Thyroid gland (tissue), 4 donors: ENCODE results near the gene PRKD3. TPM values are rescaled to one million over a fixed set of nuclear protein-coding genes. Genes with fewer than 3 reads are reported as not detected.

ENCODE experiments used
- DNase-seq, 2 donors: peaks; one replicate each; pipeline ENCODE4 v3.0.0-alpha.2; 2019
- H3K27ac ChIP-seq, 3 donors: fragments of 200-600 bp; sonication (generic); 1 replicate in 2 of 3; 2 replicates in 1 of 3; pipeline ENCODE4 v1.5.1; 2016 to 2019; ENCODE audit warnings: mild to moderate bottlenecking in 1 of 3, moderate library complexity in 1 of 3
- H3K27me3 ChIP-seq: fragments of 200-600 bp; sonication (generic); one replicate; pipeline ENCODE4 v1.5.1; 2019
- H3K36me3 ChIP-seq, 2 donors: fragments of 200-600 bp; sonication (generic); one replicate each; pipeline ENCODE4 v1.5.1; 2016 to 2019
- H3K4me1 ChIP-seq, 2 donors: fragments of 200-600 bp; sonication (generic); one replicate each; pipeline ENCODE4 v1.5.1; 2017 to 2019
- H3K4me3 ChIP-seq, 3 donors: fragments of 200-600 bp; sonication (generic); replicated peaks in 1 of 3; 1 replicate in 2 of 3; 2 replicates in 1 of 3; pipeline ENCODE4 v1.5.1; 2016; ENCODE audit warnings: mild to moderate bottlenecking in 1 of 3
- H3K9me3 ChIP-seq: fragments of 200-600 bp; sonication (generic); one replicate; pipeline ENCODE4 v1.5.1; 2017
- POLR2A ChIP-seq, 2 donors: fragments of 450-650 bp; IDR thresholded peaks; one replicate each; pipeline ENCODE4 v1.6.1; 2017; ENCODE audit warnings: antibody characterized with exemption in 2 of 2, mild to moderate bottlenecking in 2 of 2, moderate library complexity in 1 of 2
- WGBS, 2 donors: methylation state at CpG; one replicate each; pipeline ENCODE4 v1.1.5; 2017; 5-methylcytosine and 5-hydroxymethylcytosine counted together
- intact Hi-C: fragments of 100-400 bp; cut with DNase I; formaldehyde crosslinking; loops from one replicate; pipeline ENCODE4 v1.15.1; 2023
- total RNA-seq, 4 donors: library from RNA; depleted of rRNA; stranded (reverse); fragments of >200 nt; gene quantifications; one replicate each; pipeline ENCODE4 v1.2.3, GENCODE V29; 2016
- TF ChIP-seq, protein P1 (sequence below), 6 experiments: fragments of 200-600 bp in 3 of 6; fragments of 450-650 bp in 3 of 6; sonication (generic) in 3 of 6; IDR thresholded peaks; one replicate each; pipeline ENCODE4 v1.5.1; 2016 to 2019; ENCODE audit warnings: antibody characterized with exemption in 6 of 6, mild to moderate bottlenecking in 2 of 6, inconsistent platforms in 1 of 6, moderate library complexity in 1 of 6

PRKD3 gene
- total RNA-seq, 4 donors from 2014 or later = 31.3 to 45.2 (median 42.2) TPM

DNA sequence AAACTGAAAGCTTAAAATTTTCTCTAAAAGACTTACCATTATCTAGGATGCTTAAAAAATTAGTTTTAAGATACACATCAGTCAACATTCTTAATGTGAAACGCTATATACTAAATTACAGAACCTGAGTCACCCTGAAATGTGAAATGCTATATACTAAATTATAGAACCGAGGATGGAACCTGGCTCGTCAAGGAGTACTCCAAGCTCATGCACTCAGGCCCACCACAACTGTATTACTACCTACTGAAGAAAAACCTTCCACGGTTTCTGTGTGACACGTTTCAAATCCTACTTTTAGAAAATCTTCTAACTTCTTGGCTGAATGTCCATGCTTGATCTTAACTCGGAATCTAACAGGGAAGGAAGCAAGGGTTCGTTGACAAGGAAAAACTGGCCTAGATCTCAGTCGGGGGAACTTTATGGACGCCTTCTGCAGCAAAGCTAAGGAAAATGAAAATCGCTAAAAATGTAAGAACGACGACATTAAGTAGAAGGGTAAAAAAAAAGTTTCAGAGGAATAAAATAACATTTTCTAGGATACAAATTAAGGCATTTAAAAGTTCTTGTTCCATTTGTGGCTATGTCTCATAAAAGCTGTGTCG, 1.4 kb downstream of the PRKD3 start:
- intact Hi-C loops = no loop called here
- TF ChIP-seq, protein P1, sequence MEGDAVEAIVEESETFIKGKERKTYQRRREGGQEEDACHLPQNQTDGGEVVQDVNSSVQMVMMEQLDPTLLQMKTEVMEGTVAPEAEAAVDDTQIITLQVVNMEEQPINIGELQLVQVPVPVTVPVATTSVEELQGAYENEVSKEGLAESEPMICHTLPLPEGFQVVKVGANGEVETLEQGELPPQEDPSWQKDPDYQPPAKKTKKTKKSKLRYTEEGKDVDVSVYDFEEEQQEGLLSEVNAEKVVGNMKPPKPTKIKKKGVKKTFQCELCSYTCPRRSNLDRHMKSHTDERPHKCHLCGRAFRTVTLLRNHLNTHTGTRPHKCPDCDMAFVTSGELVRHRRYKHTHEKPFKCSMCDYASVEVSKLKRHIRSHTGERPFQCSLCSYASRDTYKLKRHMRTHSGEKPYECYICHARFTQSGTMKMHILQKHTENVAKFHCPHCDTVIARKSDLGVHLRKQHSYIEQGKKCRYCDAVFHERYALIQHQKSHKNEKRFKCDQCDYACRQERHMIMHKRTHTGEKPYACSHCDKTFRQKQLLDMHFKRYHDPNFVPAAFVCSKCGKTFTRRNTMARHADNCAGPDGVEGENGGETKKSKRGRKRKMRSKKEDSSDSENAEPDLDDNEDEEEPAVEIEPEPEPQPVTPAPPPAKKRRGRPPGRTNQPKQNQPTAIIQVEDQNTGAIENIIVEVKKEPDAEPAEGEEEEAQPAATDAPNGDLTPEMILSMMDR (IDR thresholded peaks at IDR 0.05) = no peak
- no peak for TF ChIP-seq POLR2A (IDR thresholded peaks at IDR 0.05)
- Histone ChIP-seq H3K9me3 (no peaks in the 10 kb centered on the region), H3K27ac (peak overlapping the region in 2 of 3 donors; percentile 76 to 87), H3K36me3 (no peaks in the 10 kb centered on the region), H3K4me3 (peak overlapping the region in 2 of 3 donors; percentile 2 to 83), H3K4me1 (peaks cover 6 to 27% of the 10 kb centered on the region in 2 donors), H3K27me3 (no peaks in the 10 kb centered on the region)
- no peak for DNase-seq
- WGBS, 2 donors = 44 to 48% methylated on average over 13 of the region's 13 CpGs

DNA sequence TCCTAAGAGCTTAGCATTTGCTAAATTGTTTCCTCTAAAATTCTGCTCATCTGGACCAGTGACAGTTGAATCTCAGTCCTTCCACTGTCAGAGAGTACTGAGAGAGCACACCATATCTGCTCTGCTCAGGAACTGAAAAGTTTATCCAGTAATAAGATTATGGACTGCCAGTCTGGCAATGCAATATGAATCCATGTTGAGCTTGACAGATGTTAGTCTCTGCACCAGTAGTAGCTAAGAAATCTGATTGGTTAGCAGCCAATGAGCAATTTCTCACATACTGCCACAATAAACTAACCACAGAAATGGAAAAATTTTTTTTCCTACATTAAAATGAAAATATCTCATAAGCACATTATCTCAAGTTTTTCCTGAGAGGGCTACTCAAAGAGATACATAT, 2.3 kb downstream of the PRKD3 start:
- intact Hi-C loops = no loop called here

GRCh38 chr2:37321029-37321682, 3.5 kb downstream of the PRKD3 start:
- peaks cover 6 to 33% of the 10 kb centered on the region in 2 donors for H3K4me1 ChIP-seq

More for the DNA sequence above, 2.3 kb downstream of the PRKD3 start:
- DNase-seq = no peak
- H3K4me1 ChIP-seq = peaks cover 6 to 33% of the 10 kb centered on the region in 2 donors
- H3K9me3 ChIP-seq = no peaks in the 10 kb centered on the region
- H3K27ac ChIP-seq = no peak overlapping the region
- no peak for TF ChIP-seq POLR2A (IDR thresholded peaks at IDR 0.05)
- TF ChIP-seq, protein P1 (IDR thresholded peaks at IDR 0.05) = no peak
- H3K4me3 ChIP-seq = no peak overlapping the region
- no peaks in the 10 kb centered on the region for H3K27me3 ChIP-seq
- no peaks in the 10 kb centered on the region for H3K36me3 ChIP-seq

GRCh38 chr2:37319754-37320609, 4.7 kb downstream of the PRKD3 start:
- TF ChIP-seq, protein P1 (IDR thresholded peaks at IDR 0.05) = no peak
- TF ChIP-seq POLR2A (IDR thresholded peaks at IDR 0.05) = no peak
- Histone ChIP-seq H3K9me3 (no peaks in the 10 kb centered on the region), H3K4me3 (no peak overlapping the region), H3K36me3 (no peaks in the 10 kb centered on the region), H3K27me3 (no peaks in the 10 kb centered on the region), H3K4me1 (peaks cover 6 to 28% of the 10 kb centered on the region in 2 donors), H3K27ac (no peak overlapping the region)
- DNase-seq = no peak
- intact Hi-C loops = no loop called here
- 93 to 94% methylated on average over 12 of the region's 12 CpGs for WGBS, 2 donors

More at GRCh38 chr2:37321029-37321682, 3.5 kb downstream of the PRKD3 start:
- Histone ChIP-seq H3K27me3 (no peaks in the 10 kb centered on the region), H3K4me3 (no peak overlapping the region), H3K36me3 (no peaks in the 10 kb centered on the region), H3K27ac (no peak overlapping the region), H3K9me3 (no peaks in the 10 kb centered on the region)
- intact Hi-C loops = no loop called here
- TF ChIP-seq, protein P1 (IDR thresholded peaks at IDR 0.05) = no peak
- TF ChIP-seq POLR2A (IDR thresholded peaks at IDR 0.05) = no peak
- 90% methylated on average over 4 of the region's 4 CpGs for WGBS, 2 donors
- DNase-seq = no peak
